ENCODE measurements around the gene GRPR. TPM values are rescaled to one million over a fixed set of nuclear protein-coding genes. Genes with fewer than 3 reads are reported as not detected.
"Not testable (repeated sequence)": the region's sequence is repeated elsewhere in the genome, so short reads cannot be mapped to it uniquely, and the experiment has no call there.

Gene GRPR
- total and polyA plus RNA-seq, 2 experiments from 2014 or later, result 0.21 to 0.69 TPM

DNA sequence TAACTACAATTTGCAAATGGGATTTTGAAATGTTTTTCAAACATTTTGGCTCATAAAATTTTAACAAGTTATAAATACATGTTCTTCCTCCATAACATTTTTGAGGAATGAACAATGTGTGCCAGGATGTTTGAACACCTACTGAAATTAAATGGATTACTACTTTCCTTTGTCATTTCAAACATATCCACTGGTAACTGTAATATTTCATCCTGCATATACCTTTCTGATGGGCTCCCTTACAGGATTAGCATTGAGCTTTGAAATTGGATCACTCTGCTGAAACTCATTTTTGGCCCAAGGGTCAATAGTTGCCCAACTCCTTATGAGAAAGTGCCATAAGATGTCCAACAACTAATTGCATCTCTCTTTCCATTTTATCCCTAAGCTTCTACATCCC lies 17.6 kb downstream of the GRPR start:
- Histone ChIP-seq H3K4me1 (ENCODE audit: low read depth) (no peaks in the 10 kb centered on the region), H3K4me3 (no peak overlapping the region), H3K27me3 (no peaks in the 10 kb centered on the region), H3K9me3 (ENCODE audit: low read depth) (no peaks in the 10 kb centered on the region), H3K27ac (no peak overlapping the region), H3K36me3 (no peaks in the 10 kb centered on the region)
- TF ChIP-seq, protein P1, sequence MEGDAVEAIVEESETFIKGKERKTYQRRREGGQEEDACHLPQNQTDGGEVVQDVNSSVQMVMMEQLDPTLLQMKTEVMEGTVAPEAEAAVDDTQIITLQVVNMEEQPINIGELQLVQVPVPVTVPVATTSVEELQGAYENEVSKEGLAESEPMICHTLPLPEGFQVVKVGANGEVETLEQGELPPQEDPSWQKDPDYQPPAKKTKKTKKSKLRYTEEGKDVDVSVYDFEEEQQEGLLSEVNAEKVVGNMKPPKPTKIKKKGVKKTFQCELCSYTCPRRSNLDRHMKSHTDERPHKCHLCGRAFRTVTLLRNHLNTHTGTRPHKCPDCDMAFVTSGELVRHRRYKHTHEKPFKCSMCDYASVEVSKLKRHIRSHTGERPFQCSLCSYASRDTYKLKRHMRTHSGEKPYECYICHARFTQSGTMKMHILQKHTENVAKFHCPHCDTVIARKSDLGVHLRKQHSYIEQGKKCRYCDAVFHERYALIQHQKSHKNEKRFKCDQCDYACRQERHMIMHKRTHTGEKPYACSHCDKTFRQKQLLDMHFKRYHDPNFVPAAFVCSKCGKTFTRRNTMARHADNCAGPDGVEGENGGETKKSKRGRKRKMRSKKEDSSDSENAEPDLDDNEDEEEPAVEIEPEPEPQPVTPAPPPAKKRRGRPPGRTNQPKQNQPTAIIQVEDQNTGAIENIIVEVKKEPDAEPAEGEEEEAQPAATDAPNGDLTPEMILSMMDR (IDR thresholded peaks at IDR 0.05; ENCODE audit: low read depth, low read length), result no peak
- no peak for DNase-seq (ENCODE audit: low read depth in 1 of 2, low spot score in 1 of 2)

DNA sequence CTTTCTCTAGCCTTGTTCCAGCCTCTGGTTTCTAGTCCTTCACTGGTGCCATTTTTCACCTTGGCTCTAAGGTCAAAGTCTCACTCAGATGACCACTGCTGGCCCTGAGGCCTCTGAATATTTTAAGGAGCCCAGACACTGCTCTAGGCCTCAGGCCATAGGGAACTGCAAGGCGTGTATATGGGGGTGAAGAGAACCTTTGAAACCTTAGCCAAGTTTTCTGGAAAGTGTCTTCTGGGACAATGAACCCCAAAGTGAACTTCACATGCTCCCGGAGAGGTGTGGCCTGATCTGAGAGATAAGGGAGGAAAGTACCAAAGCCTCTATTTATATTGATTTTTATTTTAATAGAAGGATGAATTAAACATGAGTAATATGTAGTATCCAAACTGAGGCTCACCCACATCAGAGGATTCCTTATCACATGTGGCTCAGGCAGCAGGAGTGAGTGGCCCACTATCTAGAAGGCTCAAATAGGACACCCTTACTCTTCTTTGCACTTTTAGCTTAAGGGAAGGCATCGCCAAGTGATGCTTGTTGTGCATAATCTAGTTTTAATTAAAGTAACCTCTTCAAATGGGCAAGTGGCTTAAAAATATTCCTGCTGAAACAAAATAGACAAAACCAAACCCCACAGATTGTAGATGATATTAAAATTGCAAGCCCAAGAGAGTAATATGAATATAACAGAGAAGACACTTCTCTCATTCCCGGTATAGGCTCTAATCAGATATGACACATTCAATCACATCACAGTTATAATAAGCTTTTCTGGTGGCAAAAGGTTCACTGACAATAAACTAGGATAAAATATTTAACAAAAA lies 18.3 kb downstream of the GRPR start:
- Histone ChIP-seq H3K4me1 (ENCODE audit: low read depth) (no peaks in the 10 kb centered on the region), H3K27me3 (no peaks in the 10 kb centered on the region), H3K4me3 (no peak overlapping the region), H3K36me3 (no peaks in the 10 kb centered on the region), H3K9me3 (ENCODE audit: low read depth) (no peaks in the 10 kb centered on the region), H3K27ac (no peak overlapping the region)
- TF ChIP-seq, protein P1 (IDR thresholded peaks at IDR 0.05; ENCODE audit: low read depth, low read length), result no peak
- DNase-seq (ENCODE audit: low read depth in 1 of 2, low spot score in 1 of 2), result no peak

DNA sequence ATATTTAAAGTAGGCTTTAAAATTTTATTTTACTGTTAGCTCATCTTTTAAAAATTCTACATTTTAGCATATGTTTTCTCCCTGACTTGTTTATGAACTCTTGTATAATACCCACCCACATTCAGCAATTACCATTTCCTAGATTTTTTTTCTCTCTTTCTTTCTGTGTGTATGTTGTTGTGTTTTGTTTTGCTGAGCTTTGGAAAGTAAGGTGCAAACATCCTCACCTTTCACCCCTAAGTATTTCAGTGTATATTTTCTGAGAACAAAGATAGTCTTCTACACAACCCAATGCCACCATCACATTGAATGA lies 18.8 kb downstream of the GRPR start:
- H3K27me3 ChIP-seq, result no peaks in the 10 kb centered on the region
- no peaks in the 10 kb centered on the region for H3K4me1 ChIP-seq (ENCODE audit: low read depth)
- H3K9me3 ChIP-seq (ENCODE audit: low read depth), result no peaks in the 10 kb centered on the region
- DNase-seq (ENCODE audit: low read depth in 1 of 2, low spot score in 1 of 2), result no peak
- H3K27ac ChIP-seq, result no peak overlapping the region
- TF ChIP-seq, protein P1 (IDR thresholded peaks at IDR 0.05; ENCODE audit: low read depth, low read length), result no peak
- H3K4me3 ChIP-seq, result no peak overlapping the region
- no peaks in the 10 kb centered on the region for H3K36me3 ChIP-seq

DNA sequence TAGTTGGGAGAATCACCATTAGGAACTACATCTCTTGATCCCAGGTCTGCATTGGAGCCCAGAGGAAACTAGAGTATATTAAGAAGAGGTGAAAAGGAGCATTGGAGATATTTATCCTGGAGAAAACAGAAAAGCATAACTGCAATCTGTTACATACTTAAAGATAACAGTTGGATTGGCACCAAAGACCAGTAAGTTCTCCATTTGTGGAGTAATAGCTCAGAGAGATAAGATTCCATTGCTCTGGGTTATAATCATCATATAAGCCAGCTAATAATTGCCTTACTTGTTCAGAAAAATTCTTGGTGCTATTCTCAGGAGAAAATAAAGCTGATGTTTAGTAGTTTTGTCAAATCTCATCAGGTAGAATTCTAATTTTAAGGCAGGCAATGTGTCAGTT lies 20.6 kb downstream of the GRPR start:
- DNase-seq (ENCODE audit: low read depth in 1 of 2, low spot score in 1 of 2), result no peak
- Histone ChIP-seq H3K27me3 (no peaks in the 10 kb centered on the region), H3K9me3 (ENCODE audit: low read depth) (no peaks in the 10 kb centered on the region), H3K27ac (no peak overlapping the region), H3K36me3 (no peaks in the 10 kb centered on the region), H3K4me3 (no peak overlapping the region), H3K4me1 (ENCODE audit: low read depth) (no peaks in the 10 kb centered on the region)
- TF ChIP-seq, protein P1 (IDR thresholded peaks at IDR 0.05; ENCODE audit: low read depth, low read length), result no peak

DNA sequence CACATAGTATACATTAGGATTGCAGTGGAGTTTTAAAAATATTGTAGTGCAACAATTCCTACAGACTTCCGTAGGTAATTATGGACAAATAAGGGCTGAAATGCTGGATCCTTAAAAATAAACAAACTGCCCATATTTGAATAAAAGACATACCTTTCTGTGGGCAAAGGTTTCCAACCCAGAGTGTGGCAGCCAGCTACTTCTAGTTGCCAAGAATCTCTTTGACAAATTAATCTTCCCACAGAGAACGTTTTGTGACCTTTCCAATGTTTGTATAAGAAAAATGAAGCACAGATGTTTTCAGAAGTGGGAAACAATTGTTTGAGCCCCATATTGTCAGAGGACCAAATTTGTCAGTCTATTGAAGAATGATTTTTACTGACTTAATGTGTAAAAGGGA lies 21.1 kb downstream of the GRPR start:
- TF ChIP-seq, protein P1 (IDR thresholded peaks at IDR 0.05; ENCODE audit: low read depth, low read length), result no peak
- Histone ChIP-seq H3K27me3 (no peaks in the 10 kb centered on the region), H3K27ac (no peak overlapping the region), H3K9me3 (ENCODE audit: low read depth) (no peaks in the 10 kb centered on the region), H3K4me1 (ENCODE audit: low read depth) (no peaks in the 10 kb centered on the region), H3K4me3 (no peak overlapping the region), H3K36me3 (no peaks in the 10 kb centered on the region)
- no peak for DNase-seq (ENCODE audit: low read depth in 1 of 2, low spot score in 1 of 2)

DNA sequence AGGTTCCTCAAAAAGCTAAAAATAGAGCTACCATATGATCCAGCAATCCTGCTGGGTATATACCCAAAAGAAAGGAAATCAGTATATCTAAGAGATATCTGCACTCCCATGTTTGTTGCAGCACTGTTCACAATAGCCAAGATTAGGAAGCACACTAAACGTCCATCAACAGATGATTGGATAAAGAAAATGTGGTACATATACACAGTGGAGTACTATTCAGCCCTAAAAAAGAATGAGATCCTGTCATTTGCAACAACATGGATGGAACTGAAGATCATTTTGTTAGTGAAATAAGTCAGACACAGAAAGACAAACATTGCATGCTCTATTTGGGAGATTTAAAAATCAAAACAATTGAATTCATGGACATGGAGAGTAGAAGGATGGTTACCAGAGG lies 21.7 kb downstream of the GRPR start:
- H3K4me3 ChIP-seq, H3K27me3 ChIP-seq: not testable (repeated sequence)

More for the DNA sequence above, 21.7 kb downstream of the GRPR start:
- not testable (repeated sequence) for DNase-seq (ENCODE audit: low read depth in 1 of 2, low spot score in 1 of 2); H3K27ac ChIP-seq; H3K4me1 ChIP-seq (ENCODE audit: low read depth); H3K36me3 ChIP-seq; H3K9me3 ChIP-seq (ENCODE audit: low read depth)
